Kidney (tissue), 14 donors: ENCODE results near the gene PRKCE. TPM values are rescaled to one million over a fixed set of nuclear protein-coding genes. Genes with fewer than 3 reads are reported as not detected.
A peak's percentile ranks its signal among the peaks of the same experiment; 100 is the strongest.

ENCODE experiments used
- DNase-seq, 5 donors: peaks; one replicate each; pipeline ENCODE4 v3.0.0-alpha.2; 2013 to 2020
- FAIRE-seq: peaks from 2 replicates; lab custom pipeline; 2012; peaks lifted over from hg19 to GRCh38; lab: Jason Lieb, UNC
- H3K27ac ChIP-seq, 2 donors: one replicate each; pipeline ENCODE4 v1.7.0; 2013; ENCODE audit warnings: low read depth in 2 of 2, low read length in 2 of 2, inconsistent platforms in 1 of 2
- H3K27me3 ChIP-seq: one replicate; pipeline ENCODE4 v1.7.1; 2013; ENCODE audit warnings: low read length, inconsistent platforms; ENCODE audit not compliant: control insufficient read depth, insufficient read depth
- H3K36me3 ChIP-seq, 3 donors: one replicate each; pipeline versions ENCODE4 v1.7.0 to v1.7.1; 2013; ENCODE audit warnings: low read length in 3 of 3, control low read depth in 1 of 3, inconsistent platforms in 1 of 3; ENCODE audit not compliant: insufficient read depth in 3 of 3, control insufficient read depth in 2 of 3
- H3K4me1 ChIP-seq, 3 donors: one replicate each; pipeline versions ENCODE4 v1.7.0 to v1.7.1; 2013; ENCODE audit warnings: low read length in 3 of 3, inconsistent platforms in 1 of 3, low read depth in 1 of 3; ENCODE audit not compliant: control insufficient read depth in 2 of 3, insufficient read depth in 2 of 3
- H3K4me3 ChIP-seq, 3 donors: one replicate each; pipeline versions ENCODE4 v1.7.0 to v1.8.1; 2013; ENCODE audit warnings: low read length in 3 of 3, control low read depth in 1 of 3, inconsistent platforms in 1 of 3
- H3K9ac ChIP-seq, 3 donors: one replicate each; pipeline versions ENCODE4 v1.7.0 to v1.7.1; 2013; ENCODE audit warnings: low read length in 3 of 3, control low read depth in 1 of 3, inconsistent platforms in 1 of 3
- H3K9me3 ChIP-seq, 3 donors: one replicate each; pipeline versions ENCODE4 v1.7.0 to v1.7.1; 2013; ENCODE audit warnings: low read length in 3 of 3, control low read depth in 1 of 3, inconsistent platforms in 1 of 3; ENCODE audit not compliant: control insufficient read depth in 2 of 3, insufficient read depth in 1 of 3
- CTCF ChIP-seq: IDR thresholded peaks from 3 replicates; pipeline ENCODE4 v1.5.1; 2012; ENCODE audit warnings: mild to moderate bottlenecking, moderate library complexity, borderline replicate concordance; ENCODE audit not compliant: insufficient read depth; ENCODE audit errors: extremely low read depth
- intact Hi-C: fragments of 100-400 bp; cut with DNase I; formaldehyde crosslinking; loops from one replicate; pipeline ENCODE4 v1.11.1; 2022
- polyA plus RNA-seq: library from polyadenylated mRNA; stranded (reverse); fragments of 350-450 nt; fragmentation: Illumina TruSeq; extraction: RNeasy Lipid Tissue Mini Kit (QIAGEN cat#74804); gene quantifications from one replicate; pipeline ENCODE4 v1.2.3, GENCODE V29; 2014; ENCODE audit warnings: low read depth, low replicate concordance; ENCODE audit not compliant: insufficient read depth
- total RNA-seq: library from RNA; stranded (reverse); fragmentation: NEBNext Ultra II Directional; extraction: Animal tissue kit (Norgen Biotek cat#: 25700); gene quantifications from one replicate; pipeline ENCODE4 v1.2.1, GENCODE V29; 2021
- donor health status: control.
- donor health status: control.
- donor health status: control.
- donor health status: control.
- donor health status: control.
- donor health status: DM: yes; HTN: yes; CAD: no.
- donor health status: Normal renal cell carcinoma (clear cell type).

The PRKCE gene
- total and polyA plus RNA-seq, 2 donors from 2014 or later = 11.1 to 27.3 TPM

GRCh38 chr2:45963816-45964215 lies 312.3 kb downstream of the PRKCE start:
- intact Hi-C loops = no loop called here
- H3K27me3 ChIP-seq = no peaks in the 10 kb centered on the region
- H3K4me3 ChIP-seq = no peak overlapping the region
- no peaks in the 10 kb centered on the region for H3K36me3 ChIP-seq
- H3K9ac ChIP-seq = no peak overlapping the region
- no peak for TF ChIP-seq CTCF
- DNase-seq (no peak), FAIRE-seq (no peak)
- no peaks in the 10 kb centered on the region for H3K9me3 ChIP-seq
- H3K27ac ChIP-seq = peak overlapping the region in 1 of 2 donors; percentile 0
- H3K4me1 ChIP-seq = peaks cover 0 to 20% (median 17%) of the 10 kb centered on the region in 3 donors

GRCh38 chr2:45964223-45964841 lies 312.9 kb downstream of the PRKCE start:
- Histone ChIP-seq H3K9me3 (no peaks in the 10 kb centered on the region), H3K36me3 (no peaks in the 10 kb centered on the region), H3K4me1 (peaks cover 0 to 15% (median 12%) of the 10 kb centered on the region in 3 donors), H3K27ac (peak overlapping the region in 1 of 2 donors; percentile 3), H3K27me3 (no peaks in the 10 kb centered on the region), H3K4me3 (no peak overlapping the region), H3K9ac (no peak overlapping the region)
- intact Hi-C loops = no loop called here
- no peak for FAIRE-seq
- no peak for TF ChIP-seq CTCF
- peak in 2 of 5 donors; percentile 42 to 93 for DNase-seq

GRCh38 chr2:45964906-45965305 lies 313.4 kb downstream of the PRKCE start:
- intact Hi-C loops = no loop called here

More at GRCh38 chr2:45964906-45965305, 313.4 kb downstream of the PRKCE start:
- Histone ChIP-seq H3K9ac (no peak overlapping the region), H3K36me3 (no peaks in the 10 kb centered on the region), H3K4me1 (peaks cover 0 to 15% (median 11%) of the 10 kb centered on the region in 3 donors), H3K27ac (peak overlapping the region in 1 of 2 donors; percentile 3), H3K4me3 (no peak overlapping the region), H3K9me3 (no peaks in the 10 kb centered on the region), H3K27me3 (no peaks in the 10 kb centered on the region)
- TF ChIP-seq CTCF = no peak
- DNase-seq = no peak
- no peak for FAIRE-seq
